SKM-1 treated with dmso at 0.1 percent for 144 hours (cell line): Measurements from ENCODE around the gene ZKSCAN1.
"Not testable (repeated sequence)": the region's sequence is repeated elsewhere in the genome, so short reads cannot be mapped to it uniquely, and the experiment has no call there.

Source experiments
- DNase-seq: peaks from one replicate; lab custom pipeline; 2025; ENCODE audit not compliant: unreplicated experiment; lab: John Stamatoyannopoulos, UW

The ZKSCAN1 gene

DNA sequence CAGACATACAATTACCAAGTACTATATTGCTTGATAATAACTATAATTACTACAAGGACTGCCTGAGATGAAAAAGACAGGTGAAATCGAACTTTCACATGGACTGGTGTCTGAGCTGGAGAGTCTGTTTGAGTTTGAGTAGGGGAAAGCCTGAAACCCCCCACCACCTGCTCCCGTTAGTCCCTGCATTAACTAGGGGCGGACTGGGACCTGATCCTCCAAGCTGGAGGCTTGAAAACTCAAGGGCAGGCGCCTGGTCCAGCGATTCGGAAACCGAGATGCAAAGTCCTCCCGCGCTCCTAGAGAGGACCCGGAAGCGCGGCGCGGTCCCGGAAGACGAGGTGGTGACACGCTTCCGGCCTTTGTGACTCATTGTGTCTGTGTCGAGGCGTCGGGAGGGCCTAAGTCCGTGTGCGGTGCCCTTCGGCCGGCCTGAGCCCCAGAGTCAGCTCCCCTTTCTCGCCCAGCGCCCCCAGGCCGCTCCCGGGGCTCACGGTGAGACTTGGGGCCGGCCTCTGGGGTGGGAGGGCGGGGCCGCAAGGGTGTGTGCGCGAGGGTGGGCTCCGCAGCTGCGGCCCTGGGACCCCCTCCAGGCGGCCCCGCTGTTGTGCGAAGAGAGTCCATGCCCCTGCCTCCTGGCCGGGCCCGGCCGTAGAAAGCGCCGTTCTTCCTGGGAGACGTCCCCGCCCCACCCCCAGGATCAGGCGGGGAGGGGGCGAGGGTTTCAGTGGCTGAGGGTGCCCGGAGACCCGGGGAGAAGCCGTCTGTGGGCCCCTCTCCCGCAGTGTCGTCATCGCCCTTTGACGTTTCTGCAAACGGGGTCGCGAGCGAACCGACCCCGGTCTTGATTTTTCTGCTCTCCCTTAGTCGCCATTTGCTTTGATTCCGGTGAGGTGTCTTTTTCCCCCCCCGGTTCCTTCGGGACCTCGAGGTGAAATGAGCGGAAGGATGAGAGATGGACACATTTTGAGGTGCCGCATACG lies at the start of gene ZKSCAN1:
Gene ZKSCAN1, plus strand, starts transcription at position 365 of the 983 bp plus-strand sequence. CDS start 7,911 bp downstream, outside the sequence.
- DNase-seq: peak; percentile 92

DNA sequence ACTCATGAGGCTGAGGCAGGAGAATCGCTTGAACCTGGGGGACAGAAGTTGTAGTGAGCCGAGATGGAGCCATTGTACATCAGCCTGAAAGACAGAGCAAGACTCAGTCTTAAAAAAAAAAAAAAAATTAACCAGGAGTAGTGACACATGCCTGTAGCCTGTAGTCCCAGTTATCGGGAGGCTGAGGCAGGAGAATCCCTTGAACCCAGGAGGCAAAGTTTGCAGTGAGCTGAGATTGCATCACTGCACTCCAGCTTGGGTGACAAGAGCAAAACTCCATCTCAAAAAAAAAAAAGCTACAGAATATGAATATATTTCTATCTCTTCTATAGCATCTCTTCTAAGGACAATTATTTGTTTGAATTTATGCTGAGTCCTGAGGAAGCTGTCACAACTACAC lies 46.1 kb upstream of the ZKSCAN1 start:
- no peak for DNase-seq

DNA sequence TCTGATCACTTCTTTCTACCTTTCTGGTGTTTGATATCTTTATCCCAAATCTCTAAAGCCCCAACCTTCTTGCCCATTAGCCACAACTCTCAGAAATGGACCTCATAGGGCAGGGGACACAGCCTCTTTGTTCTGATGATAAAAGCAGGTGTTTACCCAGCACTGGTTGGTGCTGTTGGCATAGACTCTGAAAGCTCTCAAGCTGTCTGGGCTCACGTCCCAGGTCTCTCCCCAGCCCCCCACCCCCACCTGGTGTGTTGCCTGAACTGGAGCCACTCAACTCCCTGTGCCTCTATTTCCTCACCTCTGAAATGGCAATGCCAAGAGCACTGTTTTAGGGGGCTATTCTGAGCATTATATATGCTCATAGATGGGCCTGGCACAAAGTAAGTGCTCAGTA lies 45.6 kb upstream of the ZKSCAN1 start:
- DNase-seq: not testable (repeated sequence)

DNA sequence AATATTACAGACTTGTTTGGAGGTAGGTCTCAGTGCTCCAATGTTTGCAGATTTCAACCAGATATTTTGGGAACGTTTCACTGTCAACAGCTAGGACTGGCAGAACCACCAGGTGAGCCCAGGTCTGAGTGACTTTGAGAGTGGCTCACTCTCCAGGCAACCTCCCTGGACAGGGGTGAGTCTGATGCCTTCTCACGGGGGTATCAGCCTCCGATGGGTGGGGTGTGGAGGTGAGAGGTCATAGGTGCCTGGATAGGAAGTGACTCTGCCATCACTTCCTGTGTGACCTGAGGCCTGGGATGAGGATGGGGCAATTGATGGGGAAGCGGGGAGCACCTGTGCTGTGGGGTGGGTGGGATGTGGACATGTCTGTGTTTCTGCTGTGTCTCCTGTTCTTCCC lies 44.2 kb upstream of the ZKSCAN1 start:
- no peak for DNase-seq

DNA sequence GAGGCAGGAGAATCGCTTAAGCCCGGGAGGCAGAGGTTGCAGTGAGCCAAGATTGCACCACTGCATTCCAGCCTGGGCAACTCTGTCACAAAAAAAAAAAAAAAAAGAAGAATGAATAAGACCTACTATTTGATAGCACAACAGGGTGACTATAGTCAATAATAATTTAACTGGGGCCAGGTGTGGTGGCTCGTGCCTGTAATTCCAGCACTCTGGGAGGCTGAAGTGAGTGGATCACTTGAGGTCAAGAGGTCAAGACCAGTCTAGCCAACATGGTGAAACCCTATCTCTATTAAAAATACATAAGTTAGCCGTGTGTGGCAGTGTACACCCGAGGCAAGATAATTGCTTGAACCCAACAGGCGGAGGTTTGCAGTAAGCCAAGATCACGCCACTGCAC lies 41.6 kb upstream of the ZKSCAN1 start:
- DNase-seq: not testable (repeated sequence)

DNA sequence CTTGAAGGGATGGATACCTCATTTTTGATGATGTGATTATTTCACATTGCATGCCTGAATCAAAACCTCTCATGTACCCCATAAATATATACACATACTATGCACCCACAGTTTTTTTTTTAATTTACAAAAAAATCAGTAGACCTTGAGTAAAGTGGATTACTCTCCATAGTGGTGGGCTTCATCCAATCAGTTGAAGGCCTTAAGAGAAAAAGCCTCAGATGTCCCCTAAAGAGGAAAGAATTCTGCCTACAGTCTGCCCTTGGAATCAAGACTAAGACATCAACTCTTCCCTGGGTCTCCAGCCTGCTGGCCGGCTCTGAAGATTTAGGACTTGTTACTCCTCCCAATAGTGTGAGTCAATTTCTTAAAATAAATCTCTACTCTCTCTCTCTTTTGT lies 40.7 kb upstream of the ZKSCAN1 start:
- no peak for DNase-seq

DNA sequence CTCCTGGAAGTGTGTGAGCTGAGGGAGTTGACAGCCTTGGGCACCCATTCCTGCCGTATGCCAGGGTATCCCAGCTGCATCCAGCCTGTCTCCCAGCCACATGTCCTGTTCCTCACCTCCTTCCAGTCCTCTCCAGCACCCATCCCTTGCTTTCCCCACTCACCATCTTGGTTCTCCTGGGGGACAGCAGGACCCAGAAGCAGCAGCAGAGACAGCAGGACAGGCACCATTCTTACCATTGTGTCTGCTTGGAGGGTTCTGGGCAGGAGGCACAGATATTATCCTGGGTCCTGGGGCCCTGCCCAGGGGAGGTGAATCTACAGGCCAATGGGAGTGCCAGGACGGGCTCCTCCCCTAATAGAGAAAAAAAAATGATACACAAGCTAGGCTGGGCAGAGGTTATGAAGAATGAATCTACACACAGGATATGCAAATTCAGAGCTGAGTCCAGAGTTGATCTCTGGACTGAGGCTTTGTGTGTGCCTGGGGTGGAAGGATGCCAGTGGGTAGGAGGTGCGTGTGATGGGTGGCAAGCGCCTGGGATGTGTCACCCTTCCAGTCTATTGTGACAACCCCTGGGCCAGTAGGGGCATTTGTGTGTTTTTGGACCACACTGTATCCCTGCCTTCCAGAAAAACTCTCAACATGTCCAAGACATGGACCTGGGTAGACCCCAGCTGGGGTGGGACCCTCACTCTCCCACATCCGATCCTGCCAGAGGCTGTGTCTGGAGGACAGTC lies 39.4 kb upstream of the ZKSCAN1 start, which contains the start of gene AZGP1:
Gene AZGP1, minus strand, starts transcription at position 250 of the 740 bp plus-strand sequence. Its CDS starts 11 bp downstream, at position 239.
- DNase-seq: no peak

DNA sequence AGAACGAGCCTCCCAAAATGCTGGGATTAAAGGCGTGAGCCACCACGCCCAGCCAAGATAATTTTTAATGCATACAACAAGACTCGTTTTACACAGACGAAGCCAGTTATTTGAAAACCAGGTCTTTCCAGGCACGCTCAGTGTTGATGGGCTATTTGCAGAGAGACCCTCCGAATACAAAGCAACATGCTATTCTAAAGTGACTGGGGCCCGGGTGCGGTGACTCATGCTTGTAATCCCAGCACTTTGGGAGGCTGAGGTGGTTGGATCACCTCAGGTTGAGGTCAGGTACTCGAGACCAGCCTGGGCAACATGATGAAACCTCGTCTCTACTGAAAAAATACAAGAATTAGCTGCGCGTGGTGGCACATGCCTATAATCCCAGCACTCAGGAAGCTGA lies 38.8 kb upstream of the ZKSCAN1 start:
- no peak for DNase-seq

DNA sequence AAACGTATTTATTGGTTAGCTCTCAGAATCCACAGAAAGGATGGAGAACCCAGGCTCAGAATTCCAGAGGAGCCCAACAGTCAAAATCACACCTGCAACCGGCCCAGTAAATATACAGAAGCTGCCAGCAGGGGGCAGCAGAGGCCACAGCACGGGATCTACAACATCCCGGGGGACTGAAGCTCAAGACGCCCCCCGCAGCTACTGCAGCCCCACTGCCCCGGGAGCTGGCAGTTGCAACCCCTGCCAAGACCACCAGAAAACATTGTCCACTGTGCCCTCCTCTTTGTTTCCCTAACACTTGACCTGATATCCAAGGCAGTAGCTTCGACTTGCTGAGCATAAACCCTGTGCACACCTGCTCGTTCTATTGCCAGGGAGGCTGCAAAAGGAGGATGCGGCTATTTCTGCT lies 35.6 kb upstream of the ZKSCAN1 start:
- peak; percentile 34 for DNase-seq

- not testable (repeated sequence) for DNase-seq
These were observed 34.9 kb upstream of the ZKSCAN1 start for GRCh38 chr7:99980448-99980872.

- DNase-seq: not testable (repeated sequence)
These were observed 34.3 kb upstream of the ZKSCAN1 start for GRCh38 chr7:99981066-99981465.

GRCh38 chr7:99984593-99984992 lies 30.8 kb upstream of the ZKSCAN1 start:
- no peak for DNase-seq

DNA sequence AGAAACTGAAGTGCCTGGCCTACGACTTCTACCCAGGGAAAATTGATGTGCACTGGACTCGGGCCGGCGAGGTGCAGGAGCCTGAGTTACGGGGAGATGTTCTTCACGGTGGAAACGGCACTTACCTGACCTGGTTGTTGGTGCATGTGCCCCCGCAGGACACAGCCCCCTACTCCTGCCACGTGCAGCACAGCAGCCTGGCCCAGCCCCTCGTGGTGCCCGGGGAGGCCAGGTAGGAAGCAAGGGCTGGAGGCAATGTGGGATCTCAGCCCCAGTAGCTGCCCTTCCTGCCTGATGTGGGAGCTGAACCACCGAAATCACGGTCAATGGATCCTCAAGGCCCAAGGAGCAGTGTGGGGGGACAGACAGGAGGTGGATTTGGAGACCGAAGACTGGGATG lies 28.1 kb upstream of the ZKSCAN1 start:
- not testable (repeated sequence) for DNase-seq

DNA sequence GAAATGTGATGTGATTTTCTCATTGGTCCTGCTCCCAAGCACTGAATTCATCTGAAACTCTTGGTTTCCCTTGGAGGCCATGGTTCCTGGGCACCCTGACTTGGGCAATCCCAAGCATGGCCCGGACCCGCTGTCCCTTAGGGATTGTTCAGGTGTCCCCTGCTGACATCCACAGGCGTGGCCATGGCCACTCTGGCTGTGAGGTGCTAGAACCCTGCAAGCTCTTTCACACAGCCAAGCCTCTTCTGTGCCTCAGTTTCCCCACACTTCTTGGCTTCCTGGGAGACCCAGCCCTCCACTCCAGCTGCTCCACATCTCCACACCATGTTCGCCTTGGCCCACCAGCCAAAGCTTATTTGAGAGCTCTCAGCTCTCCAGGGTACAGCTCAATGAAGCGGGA lies 27.6 kb upstream of the ZKSCAN1 start:
- DNase-seq: no peak

- DNase-seq: no peak
These were observed 24.9 kb upstream of the ZKSCAN1 start for GRCh38 chr7:99990460-99990852.

- DNase-seq: not testable (repeated sequence)
These were observed 23.9 kb upstream of the ZKSCAN1 start for GRCh38 chr7:99991543-99991942.

DNA sequence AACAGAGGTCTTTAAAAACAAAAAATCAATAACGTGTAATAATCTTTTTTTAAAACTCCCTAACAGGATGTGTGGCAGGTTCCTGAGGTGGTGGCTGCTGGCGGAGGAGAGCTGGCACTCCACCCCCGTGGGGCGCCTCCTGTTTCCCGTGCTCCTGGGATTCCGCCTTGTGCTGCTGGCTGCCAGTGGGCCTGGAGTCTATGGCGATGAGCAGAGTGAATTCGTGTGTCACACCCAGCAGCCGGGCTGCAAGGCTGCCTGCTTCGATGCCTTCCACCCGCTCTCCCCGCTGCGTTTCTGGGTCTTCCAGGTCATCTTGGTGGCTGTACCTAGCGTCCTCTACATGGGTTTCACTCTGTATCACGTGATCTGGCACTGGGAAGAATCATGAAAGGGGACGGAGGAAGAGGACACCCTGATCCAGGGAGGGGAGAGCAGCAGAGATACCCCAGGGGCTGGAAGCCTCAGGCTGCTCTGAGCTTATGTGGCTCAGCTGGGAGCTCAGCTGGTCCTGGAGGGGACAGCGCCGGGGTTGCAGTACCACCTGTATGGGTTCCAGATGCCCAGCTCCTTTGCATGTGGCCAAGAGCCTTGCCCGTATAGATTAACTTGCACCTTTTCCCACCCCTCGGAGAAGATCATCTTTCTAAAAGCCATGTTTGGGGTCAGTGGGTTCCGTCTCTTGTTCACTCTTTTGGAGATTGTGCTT lies 22.9 kb upstream of the ZKSCAN1 start:
- no peak for DNase-seq

- DNase-seq: no peak
These were observed 20.6 kb upstream of the ZKSCAN1 start for GRCh38 chr7:99994819-99995218.

DNA sequence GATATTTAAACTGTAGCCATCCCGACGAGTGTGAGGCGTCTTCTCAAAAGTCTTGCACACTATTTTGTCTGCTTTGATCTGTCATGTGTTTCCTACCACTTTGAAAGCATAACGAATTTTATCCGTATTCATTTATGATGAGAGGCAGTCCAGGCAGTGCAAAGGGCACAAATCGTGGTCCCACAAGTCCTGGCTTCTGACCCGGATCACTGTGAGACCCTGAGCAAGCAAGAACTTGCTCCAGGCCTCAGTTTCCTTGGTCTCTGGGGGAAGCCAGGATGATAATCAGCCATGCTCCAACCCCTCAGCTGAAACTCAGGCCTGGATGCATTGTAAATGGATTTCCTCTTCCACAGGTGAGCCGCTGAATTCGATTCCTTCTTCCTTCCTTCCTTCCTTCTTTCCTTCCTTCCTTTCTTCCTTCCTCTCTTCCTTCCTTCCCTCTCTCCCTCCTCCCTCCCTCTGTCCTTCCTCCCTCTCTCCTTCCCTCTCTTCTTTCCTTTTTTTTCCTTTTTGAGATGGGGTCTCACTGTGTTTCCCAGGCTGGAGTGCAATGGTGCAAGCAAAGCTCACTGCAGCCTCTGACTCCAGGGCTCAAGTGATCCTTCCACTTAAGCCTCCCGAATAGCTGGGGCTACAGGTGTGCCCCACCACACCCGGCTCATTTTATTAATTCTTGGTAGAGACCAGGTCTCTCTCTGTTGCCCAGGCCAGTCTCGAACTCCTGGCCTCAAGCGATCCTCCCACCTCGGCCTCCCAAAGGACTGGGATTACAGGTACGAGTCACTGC lies 18.4 kb upstream of the ZKSCAN1 start:
- DNase-seq: no peak

GRCh38 chr7:99997545-99998137 lies 17.8 kb upstream of the ZKSCAN1 start:
- DNase-seq: no peak
